GM23338 (cell line): Measurements from ENCODE around the gene SLC9A9. TPM values are rescaled to one million over a fixed set of nuclear protein-coding genes. Genes with fewer than 3 reads are reported as not detected.

ENCODE experiments used
- ATAC-seq: fragments of 200-7000 bp; cut with Tn5 transposase; 3 replicates; pipeline ENCODE4 v1.9.1; 2020
- DNase-seq: peaks from one replicate; pipeline ENCODE4 v3.0.0-alpha.2; 2015; ENCODE audit warnings: low spot score
- H2AFZ ChIP-seq: fragments of 200-600 bp; sonication (generic); 2 replicates; pipeline ENCODE4 v1.8.0; 2016; ENCODE audit warnings: antibody characterized with exemption, mild to moderate bottlenecking, moderate library complexity
- H3F3A ChIP-seq: fragments of 200-600 bp; sonication (generic); replicated peaks from 2 replicates; pipeline ENCODE4 v1.8.0; 2017; ENCODE audit warnings: antibody characterized with exemption, mixed run types, low read depth
- H3K27ac ChIP-seq: fragments of 200-600 bp; sonication (generic); 2 replicates; pipeline ENCODE4 v1.6.1; 2016; ENCODE audit warnings: low read depth
- H3K27me3 ChIP-seq: fragments of 200-600 bp; sonication (generic); 2 replicates; pipeline ENCODE4 v1.8.0; 2016; ENCODE audit warnings: mild to moderate bottlenecking, mixed run types, moderate library complexity; ENCODE audit not compliant: insufficient read depth
- H3K36me3 ChIP-seq: fragments of 200-600 bp; sonication (generic); 2 replicates; pipeline ENCODE4 v1.8.0; 2016; ENCODE audit warnings: mild to moderate bottlenecking; ENCODE audit not compliant: insufficient read depth
- H3K4me1 ChIP-seq: fragments of 200-600 bp; sonication (generic); 2 replicates; pipeline ENCODE4 v1.8.0; 2016; ENCODE audit warnings: mild to moderate bottlenecking, moderate library complexity; ENCODE audit not compliant: insufficient read depth
- H3K4me2 ChIP-seq: fragments of 200-600 bp; sonication (generic); 2 replicates; pipeline ENCODE4 v1.7.1; 2017; ENCODE audit warnings: mixed run types
- H3K4me3 ChIP-seq: fragments of 200-600 bp; sonication (generic); 2 replicates; pipeline ENCODE4 v1.6.1; 2016; ENCODE audit warnings: mixed run types
- H3K79me2 ChIP-seq: fragments of 200-600 bp; sonication (generic); replicated peaks from 2 replicates; pipeline ENCODE4 v1.8.0; 2017; ENCODE audit warnings: mild to moderate bottlenecking; ENCODE audit not compliant: insufficient read depth
- H3K9me2 ChIP-seq: fragments of 200-600 bp; sonication (generic); 2 replicates; pipeline ENCODE4 v1.8.0; 2017; ENCODE audit not compliant: insufficient read depth
- H4K20me1 ChIP-seq: fragments of 200-600 bp; sonication (generic); replicated peaks from 2 replicates; pipeline ENCODE4 v1.8.0; 2017; ENCODE audit warnings: mild to moderate bottlenecking; ENCODE audit not compliant: insufficient read depth
- H3K27ac Mint-ChIP-seq: 2 replicates; pipeline ENCODE4 v1.8.0; 2020; ENCODE audit warnings: inconsistent platforms, mild to moderate bottlenecking, moderate library complexity, mixed read lengths
- H3K27me3 Mint-ChIP-seq: 3 replicates; pipeline ENCODE4 v1.8.0; 2022; ENCODE audit warnings: low read depth, mild to moderate bottlenecking, moderate library complexity, mixed read lengths, inconsistent platforms; ENCODE audit not compliant: insufficient read depth, poor library complexity
- H3K36me3 Mint-ChIP-seq: 3 replicates; pipeline ENCODE4 v1.8.0; 2021; ENCODE audit warnings: low read depth, mild to moderate bottlenecking, inconsistent platforms, moderate library complexity, mixed read lengths
- H3K4me1 Mint-ChIP-seq: 3 replicates; pipeline ENCODE4 v1.8.0; 2020; ENCODE audit warnings: mild to moderate bottlenecking, inconsistent platforms, mixed read lengths
- H3K4me3 Mint-ChIP-seq: 3 replicates; pipeline ENCODE4 v1.8.0; 2021; ENCODE audit warnings: moderate library complexity, mild to moderate bottlenecking, inconsistent platforms, mixed read lengths
- H3K9me3 Mint-ChIP-seq: 3 replicates; pipeline ENCODE4 v1.8.0; 2020; ENCODE audit warnings: moderate library complexity, mild to moderate bottlenecking, inconsistent platforms, mixed read lengths
- CREB1 ChIP-seq: fragments of 250-450 bp; sonication (Bioruptor Pico); IDR thresholded peaks from 2 replicates; pipeline ENCODE4 v1.5.0; 2020; ENCODE audit warnings: low read depth, mild to moderate bottlenecking, moderate library complexity
- CTCF ChIP-seq, 2 experiments: fragments of 200-600 bp in 1 of 2; sonication (generic) in 1 of 2; conservative IDR thresholded peaks; 2 replicates each; pipeline versions ENCODE4 v1.5.1 to v1.6.1; 2016 to 2017; ENCODE audit warnings: antibody characterized with exemption in 2 of 2, low read depth in 2 of 2, mild to moderate bottlenecking in 2 of 2, moderate library complexity in 1 of 2
- EZH2 ChIP-seq: fragments of 200-600 bp; sonication (generic); IDR thresholded peaks from one replicate; pipeline ENCODE4 v1.8.0; 2017; ENCODE audit warnings: antibody characterized with exemption, mild to moderate bottlenecking, low read depth; ENCODE audit not compliant: unreplicated experiment
- EZH2phosphoT487 ChIP-seq: fragments of 200-600 bp; sonication (generic); IDR thresholded peaks from one replicate; pipeline ENCODE4 v1.8.1; 2018; ENCODE audit warnings: antibody characterized with exemption; ENCODE audit not compliant: unreplicated experiment
- JUNB ChIP-seq: IDR thresholded peaks from one replicate; pipeline ENCODE4 v1.6.1; 2016; ENCODE audit warnings: antibody characterized with exemption; ENCODE audit not compliant: unreplicated experiment
- NANOG ChIP-seq: IDR thresholded peaks from 2 replicates; pipeline ENCODE4 v1.6.1; 2016; ENCODE audit warnings: antibody characterized with exemption, borderline replicate concordance
- POLR2AphosphoS5 ChIP-seq: IDR thresholded peaks from 2 replicates; pipeline ENCODE4 v1.6.1; 2016; ENCODE audit warnings: antibody characterized with exemption, low read depth
- REST ChIP-seq: IDR thresholded peaks from one replicate; pipeline ENCODE4 v1.6.1; 2018; ENCODE audit warnings: antibody characterized with exemption; ENCODE audit not compliant: unreplicated experiment
- STAT1 ChIP-seq: IDR thresholded peaks from one replicate; pipeline ENCODE4 v1.6.1; 2016; ENCODE audit warnings: antibody characterized with exemption; ENCODE audit not compliant: unreplicated experiment
- ZNF114 ChIP-seq: fragments of 250-450 bp; sonication (Bioruptor Pico); IDR thresholded peaks from 2 replicates; pipeline ENCODE4 v1.5.0; 2020; ENCODE audit warnings: mild to moderate bottlenecking, moderate library complexity
- ZNF331 ChIP-seq: fragments of 250-450 bp; sonication (Bioruptor Pico); IDR thresholded peaks from 2 replicates; pipeline ENCODE4 v1.5.0; 2020; ENCODE audit warnings: low read depth, mild to moderate bottlenecking, moderate library complexity
- polyA plus RNA-seq: library from polyadenylated mRNA; unstranded; fragments of >200 nt; fragmentation: Nextera tagmentation; extraction: Ambion mirVana; gene quantifications from 2 replicates; pipeline ENCODE4 v1.2.1, GENCODE V29; 2016
- total RNA-seq: library from RNA; depleted of rRNA; stranded (reverse); fragments of >200 nt; shearing (Covaris generic); gene quantifications from 2 replicates; pipeline ENCODE4 v1.2.3, GENCODE V29; 2014
- TF ChIP-seq, protein P1 (sequence below): fragments of 250-450 bp; sonication (Bioruptor Pico); IDR thresholded peaks from 2 replicates; pipeline ENCODE4 v1.5.0; 2020; ENCODE audit warnings: mild to moderate bottlenecking, moderate library complexity
- TF ChIP-seq, protein P2 (sequence below): IDR thresholded peaks from 2 replicates; pipeline ENCODE4 v1.6.1; 2016; ENCODE audit warnings: antibody characterized with exemption

Gene SLC9A9
- total and polyA plus RNA-seq, 2 experiments from 2014 or later, result 1.3 to 1.6 TPM

GRCh38 chr3:143436231-143436930 is 411.9 kb downstream of the SLC9A9 start:
- Histone ChIP-seq H3K27me3 (no peaks in the 10 kb centered on the region), H3K4me1 (no peaks in the 10 kb centered on the region), H3K4me3 (no peak overlapping the region), H3K27ac (no peak overlapping the region), H2AFZ (no peak overlapping the region), H4K20me1 (no peaks in the 10 kb centered on the region), H3K9me2 (peaks cover 6% of the 10 kb centered on the region; the same call in 1 of the 2 replicates), H3F3A (no peaks in the 10 kb centered on the region), H3K4me2 (no peak overlapping the region), H3K79me2 (no peaks in the 10 kb centered on the region), H3K36me3 (no peaks in the 10 kb centered on the region)
- Mint-ChIP-seq H3K36me3 (no peaks in the 10 kb centered on the region), H3K27me3 (no peaks in the 10 kb centered on the region), H3K27ac (no peak overlapping the region; the same call in 1 of the 2 replicates), H3K9me3 (no peaks in the 10 kb centered on the region), H3K4me1 (peaks cover 4% of the 10 kb centered on the region; the same call in 2 of the 3 replicates), H3K4me3 (no peak overlapping the region)
- DNase-seq (no peak), ATAC-seq (no peak)
- TF ChIP-seq JUNB (no peak), ZNF114 (CRISPR knock-in tag) (no peak), CTCF (conservative IDR thresholded peaks at IDR 0.05; ENCODE audit: low read depth in 2 of 2) (no peak), ZNF331 (CRISPR knock-in tag) (no peak), EZH2phosphoT487 (no peak), REST (no peak), EZH2 (no peak), CREB1 (CRISPR knock-in tag) (no peak), NANOG (no peak), POLR2AphosphoS5 (no peak), STAT1 (no peak)
- TF ChIP-seq, protein P1, sequence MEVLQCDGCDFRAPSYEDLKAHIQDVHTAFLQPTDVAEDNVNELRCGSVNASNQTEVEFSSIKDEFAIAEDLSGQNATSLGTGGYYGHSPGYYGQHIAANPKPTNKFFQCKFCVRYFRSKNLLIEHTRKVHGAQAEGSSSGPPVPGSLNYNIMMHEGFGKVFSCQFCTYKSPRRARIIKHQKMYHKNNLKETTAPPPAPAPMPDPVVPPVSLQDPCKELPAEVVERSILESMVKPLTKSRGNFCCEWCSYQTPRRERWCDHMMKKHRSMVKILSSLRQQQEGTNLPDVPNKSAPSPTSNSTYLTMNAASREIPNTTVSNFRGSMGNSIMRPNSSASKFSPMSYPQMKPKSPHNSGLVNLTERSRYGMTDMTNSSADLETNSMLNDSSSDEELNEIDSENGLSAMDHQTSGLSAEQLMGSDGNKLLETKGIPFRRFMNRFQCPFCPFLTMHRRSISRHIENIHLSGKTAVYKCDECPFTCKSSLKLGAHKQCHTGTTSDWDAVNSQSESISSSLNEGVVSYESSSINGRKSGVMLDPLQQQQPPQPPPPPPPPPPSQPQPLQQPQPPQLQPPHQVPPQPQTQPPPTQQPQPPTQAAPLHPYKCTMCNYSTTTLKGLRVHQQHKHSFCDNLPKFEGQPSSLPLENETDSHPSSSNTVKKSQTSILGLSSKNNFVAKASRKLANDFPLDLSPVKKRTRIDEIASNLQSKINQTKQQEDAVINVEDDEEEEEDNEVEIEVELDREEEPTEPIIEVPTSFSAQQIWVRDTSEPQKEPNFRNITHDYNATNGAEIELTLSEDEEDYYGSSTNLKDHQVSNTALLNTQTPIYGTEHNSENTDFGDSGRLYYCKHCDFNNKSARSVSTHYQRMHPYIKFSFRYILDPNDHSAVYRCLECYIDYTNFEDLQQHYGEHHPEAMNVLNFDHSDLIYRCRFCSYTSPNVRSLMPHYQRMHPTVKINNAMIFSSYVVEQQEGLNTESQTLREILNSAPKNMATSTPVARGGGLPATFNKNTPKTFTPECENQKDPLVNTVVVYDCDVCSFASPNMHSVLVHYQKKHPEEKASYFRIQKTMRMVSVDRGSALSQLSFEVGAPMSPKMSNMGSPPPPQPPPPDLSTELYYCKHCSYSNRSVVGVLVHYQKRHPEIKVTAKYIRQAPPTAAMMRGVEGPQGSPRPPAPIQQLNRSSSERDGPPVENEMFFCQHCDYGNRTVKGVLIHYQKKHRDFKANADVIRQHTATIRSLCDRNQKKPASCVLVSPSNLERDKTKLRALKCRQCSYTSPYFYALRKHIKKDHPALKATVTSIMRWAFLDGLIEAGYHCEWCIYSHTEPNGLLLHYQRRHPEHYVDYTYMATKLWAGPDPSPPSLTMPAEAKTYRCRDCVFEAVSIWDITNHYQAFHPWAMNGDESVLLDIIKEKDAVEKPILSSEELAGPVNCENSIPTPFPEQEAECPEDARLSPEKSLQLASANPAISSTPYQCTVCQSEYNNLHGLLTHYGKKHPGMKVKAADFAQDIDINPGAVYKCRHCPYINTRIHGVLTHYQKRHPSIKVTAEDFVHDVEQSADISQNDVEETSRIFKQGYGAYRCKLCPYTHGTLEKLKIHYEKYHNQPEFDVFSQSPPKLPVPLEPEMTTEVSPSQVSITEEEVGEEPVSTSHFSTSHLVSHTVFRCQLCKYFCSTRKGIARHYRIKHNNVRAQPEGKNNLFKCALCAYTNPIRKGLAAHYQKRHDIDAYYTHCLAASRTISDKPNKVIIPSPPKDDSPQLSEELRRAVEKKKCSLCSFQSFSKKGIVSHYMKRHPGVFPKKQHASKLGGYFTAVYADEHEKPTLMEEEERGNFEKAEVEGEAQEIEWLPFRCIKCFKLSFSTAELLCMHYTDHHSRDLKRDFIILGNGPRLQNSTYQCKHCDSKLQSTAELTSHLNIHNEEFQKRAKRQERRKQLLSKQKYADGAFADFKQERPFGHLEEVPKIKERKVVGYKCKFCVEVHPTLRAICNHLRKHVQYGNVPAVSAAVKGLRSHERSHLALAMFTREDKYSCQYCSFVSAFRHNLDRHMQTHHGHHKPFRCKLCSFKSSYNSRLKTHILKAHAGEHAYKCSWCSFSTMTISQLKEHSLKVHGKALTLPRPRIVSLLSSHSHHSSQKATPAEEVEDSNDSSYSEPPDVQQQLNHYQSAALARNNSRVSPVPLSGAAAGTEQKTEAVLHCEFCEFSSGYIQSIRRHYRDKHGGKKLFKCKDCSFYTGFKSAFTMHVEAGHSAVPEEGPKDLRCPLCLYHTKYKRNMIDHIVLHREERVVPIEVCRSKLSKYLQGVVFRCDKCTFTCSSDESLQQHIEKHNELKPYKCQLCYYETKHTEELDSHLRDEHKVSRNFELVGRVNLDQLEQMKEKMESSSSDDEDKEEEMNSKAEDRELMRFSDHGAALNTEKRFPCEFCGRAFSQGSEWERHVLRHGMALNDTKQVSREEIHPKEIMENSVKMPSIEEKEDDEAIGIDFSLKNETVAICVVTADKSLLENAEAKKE (CRISPR knock-in tag), result no peak
- TF ChIP-seq, protein P2, sequence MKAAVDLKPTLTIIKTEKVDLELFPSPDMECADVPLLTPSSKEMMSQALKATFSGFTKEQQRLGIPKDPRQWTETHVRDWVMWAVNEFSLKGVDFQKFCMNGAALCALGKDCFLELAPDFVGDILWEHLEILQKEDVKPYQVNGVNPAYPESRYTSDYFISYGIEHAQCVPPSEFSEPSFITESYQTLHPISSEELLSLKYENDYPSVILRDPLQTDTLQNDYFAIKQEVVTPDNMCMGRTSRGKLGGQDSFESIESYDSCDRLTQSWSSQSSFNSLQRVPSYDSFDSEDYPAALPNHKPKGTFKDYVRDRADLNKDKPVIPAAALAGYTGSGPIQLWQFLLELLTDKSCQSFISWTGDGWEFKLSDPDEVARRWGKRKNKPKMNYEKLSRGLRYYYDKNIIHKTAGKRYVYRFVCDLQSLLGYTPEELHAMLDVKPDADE, result no peak
